Measurements from ENCODE around the gene SSC5D.

Gene SSC5D

DNA sequence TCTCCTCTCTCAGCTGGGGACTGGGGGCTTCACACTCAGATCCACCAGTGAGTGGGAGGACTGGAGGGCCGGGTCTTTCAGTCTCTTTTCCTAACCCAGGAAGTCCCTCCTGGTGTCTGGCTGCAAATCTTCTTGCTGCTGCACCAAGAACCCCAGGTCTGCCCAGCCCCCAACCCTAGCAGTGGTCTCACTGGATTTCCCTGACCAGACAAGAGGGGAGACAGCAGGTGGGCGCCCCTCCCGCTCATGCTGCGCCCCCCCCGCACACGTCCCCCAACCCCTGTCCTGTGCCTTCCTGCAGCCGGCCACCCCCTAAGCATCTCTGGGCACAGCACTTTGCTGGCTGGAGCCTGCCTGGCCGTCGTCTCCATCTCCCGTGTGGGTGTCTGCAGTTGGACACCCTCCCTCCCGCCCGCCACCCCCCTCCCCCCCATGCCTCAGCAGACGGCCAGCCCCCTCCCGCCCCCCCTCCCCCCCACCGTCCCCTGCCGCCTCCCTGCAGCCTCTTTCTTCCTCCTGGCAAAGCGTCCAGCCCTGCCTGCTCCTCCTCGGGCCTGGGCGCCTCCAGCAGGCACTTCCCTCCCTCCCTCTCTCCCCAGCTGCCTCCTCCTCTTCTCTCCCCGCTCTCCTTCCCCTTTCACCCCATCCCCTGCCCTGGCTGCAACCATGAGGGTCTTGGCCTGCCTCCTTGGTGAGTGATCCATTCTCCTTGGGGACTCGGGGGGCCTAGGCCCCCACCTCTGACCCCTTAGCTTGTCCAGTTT, at the start of gene SSC5D:
SSC5D (plus strand) TSS at position 513 of the 764 bp plus-strand sequence; CDS start at position 667, 154 bp downstream.
- ChIA-PET CTCF (interaction anchor here (5.3 to 8.2 kb wide), 3 partner anchors 16 to 20 kb away, joined by 37 to 44 read pairs (median 43); no protein-coding TSS in a partner anchor), POLR2A (no interaction called here)
- no peak for DNase-seq (ENCODE audit: extremely low spot score)
- TF ChIP-seq, protein P1, sequence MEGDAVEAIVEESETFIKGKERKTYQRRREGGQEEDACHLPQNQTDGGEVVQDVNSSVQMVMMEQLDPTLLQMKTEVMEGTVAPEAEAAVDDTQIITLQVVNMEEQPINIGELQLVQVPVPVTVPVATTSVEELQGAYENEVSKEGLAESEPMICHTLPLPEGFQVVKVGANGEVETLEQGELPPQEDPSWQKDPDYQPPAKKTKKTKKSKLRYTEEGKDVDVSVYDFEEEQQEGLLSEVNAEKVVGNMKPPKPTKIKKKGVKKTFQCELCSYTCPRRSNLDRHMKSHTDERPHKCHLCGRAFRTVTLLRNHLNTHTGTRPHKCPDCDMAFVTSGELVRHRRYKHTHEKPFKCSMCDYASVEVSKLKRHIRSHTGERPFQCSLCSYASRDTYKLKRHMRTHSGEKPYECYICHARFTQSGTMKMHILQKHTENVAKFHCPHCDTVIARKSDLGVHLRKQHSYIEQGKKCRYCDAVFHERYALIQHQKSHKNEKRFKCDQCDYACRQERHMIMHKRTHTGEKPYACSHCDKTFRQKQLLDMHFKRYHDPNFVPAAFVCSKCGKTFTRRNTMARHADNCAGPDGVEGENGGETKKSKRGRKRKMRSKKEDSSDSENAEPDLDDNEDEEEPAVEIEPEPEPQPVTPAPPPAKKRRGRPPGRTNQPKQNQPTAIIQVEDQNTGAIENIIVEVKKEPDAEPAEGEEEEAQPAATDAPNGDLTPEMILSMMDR (IDR thresholded peaks at IDR 0.05; ENCODE audit: control extremely low read depth, extremely low read depth, low read depth, missing control alignments), result no peak

DNA sequence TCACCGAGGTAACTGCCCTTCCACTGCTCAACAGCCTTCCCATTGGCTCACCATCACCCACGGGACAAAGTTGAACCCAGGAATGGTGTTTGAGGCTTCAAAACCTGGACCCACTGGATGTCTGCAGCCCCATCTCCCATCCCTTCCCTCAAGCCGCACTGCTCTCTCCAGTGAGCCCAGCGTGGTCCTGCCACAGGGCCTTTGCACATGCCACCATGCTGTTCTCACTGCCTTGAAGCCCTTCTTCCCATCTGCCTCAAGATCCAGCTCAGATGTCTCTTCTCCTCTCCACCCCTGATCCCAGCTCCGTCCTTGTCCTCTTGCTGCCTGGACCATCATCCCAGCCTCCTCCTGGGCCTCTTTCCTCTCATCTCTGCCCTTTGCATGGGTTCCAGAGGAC, 49.2 kb upstream of the SSC5D start:
- TF ChIP-seq, protein P1 (IDR thresholded peaks at IDR 0.05; ENCODE audit: control extremely low read depth, extremely low read depth, low read depth, missing control alignments), result no peak
- DNase-seq (ENCODE audit: extremely low spot score), result no peak
- POLR2A ChIA-PET, result no interaction called here
- CTCF ChIA-PET, result interaction anchor here (1.1 kb wide), 1 partner anchor 21 kb away, joined by 3 read pairs; no protein-coding TSS in a partner anchor

DNA sequence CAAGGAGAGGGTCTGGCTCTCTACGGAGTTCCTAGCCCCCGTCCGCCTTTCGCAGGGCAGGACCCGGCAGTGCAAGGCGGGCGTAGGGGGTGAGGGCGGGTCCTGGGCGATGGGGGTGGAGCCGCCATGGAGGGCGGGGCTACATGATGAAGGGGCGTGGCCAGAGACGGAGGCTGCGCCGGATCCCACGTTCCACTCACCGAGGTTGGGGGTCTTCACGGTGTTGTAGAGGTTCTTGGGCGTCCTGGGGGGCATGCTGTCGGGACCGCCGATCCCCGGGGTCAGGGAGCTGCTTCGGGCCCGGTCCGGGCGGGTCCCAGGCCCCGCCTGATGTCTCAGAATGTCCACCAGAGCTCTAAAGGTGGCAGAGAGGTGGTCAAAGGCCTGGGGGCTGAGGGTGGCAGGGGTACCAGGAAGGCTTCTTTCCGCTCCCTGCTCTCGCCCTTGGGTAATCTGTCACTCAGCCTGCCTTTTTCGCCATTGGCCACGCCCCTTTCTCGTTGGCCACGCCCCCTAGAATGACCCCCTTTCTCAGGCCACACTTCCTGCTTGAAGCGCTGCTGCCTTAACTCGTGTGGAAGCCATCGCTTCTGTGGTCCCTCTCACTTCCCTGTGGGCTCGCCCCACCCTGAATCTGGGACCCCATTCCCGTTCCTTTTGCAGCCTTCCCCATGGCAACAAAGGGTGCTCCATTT, 47.7 kb upstream of the SSC5D start:
- DNase-seq (ENCODE audit: extremely low spot score), result peak; percentile 59
- POLR2A ChIA-PET, result no interaction called here
- TF ChIP-seq, protein P1 (IDR thresholded peaks at IDR 0.05; ENCODE audit: control extremely low read depth, extremely low read depth, low read depth, missing control alignments), result no peak
- CTCF ChIA-PET, result interaction anchor here (0.9 kb wide), 1 partner anchor 12 kb away, joined by 3 read pairs; no protein-coding TSS in a partner anchor

DNA sequence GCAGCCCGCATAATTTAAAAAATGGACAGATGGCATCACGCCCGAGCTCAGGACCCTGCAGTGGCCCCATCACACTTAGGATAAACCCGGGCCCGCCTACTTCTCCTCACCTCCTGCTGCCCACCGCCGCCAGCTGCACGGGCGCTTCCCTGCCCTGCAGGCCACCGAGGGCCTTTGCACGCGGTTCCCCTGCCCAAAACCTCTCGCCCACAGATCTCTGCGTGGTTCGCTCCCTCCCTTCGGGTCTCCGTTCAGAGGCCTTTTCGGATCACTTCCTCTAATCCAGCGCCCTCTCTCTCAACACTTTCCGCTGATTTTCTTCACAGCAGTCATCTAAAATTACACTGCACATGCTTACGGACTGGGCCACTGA, 46.9 kb upstream of the SSC5D start:
- TF ChIP-seq, protein P1 (IDR thresholded peaks at IDR 0.05; ENCODE audit: control extremely low read depth, extremely low read depth, low read depth, missing control alignments), result no peak
- ChIA-PET POLR2A (no interaction called here), CTCF (no interaction called here)
- no peak for DNase-seq (ENCODE audit: extremely low spot score)

DNA sequence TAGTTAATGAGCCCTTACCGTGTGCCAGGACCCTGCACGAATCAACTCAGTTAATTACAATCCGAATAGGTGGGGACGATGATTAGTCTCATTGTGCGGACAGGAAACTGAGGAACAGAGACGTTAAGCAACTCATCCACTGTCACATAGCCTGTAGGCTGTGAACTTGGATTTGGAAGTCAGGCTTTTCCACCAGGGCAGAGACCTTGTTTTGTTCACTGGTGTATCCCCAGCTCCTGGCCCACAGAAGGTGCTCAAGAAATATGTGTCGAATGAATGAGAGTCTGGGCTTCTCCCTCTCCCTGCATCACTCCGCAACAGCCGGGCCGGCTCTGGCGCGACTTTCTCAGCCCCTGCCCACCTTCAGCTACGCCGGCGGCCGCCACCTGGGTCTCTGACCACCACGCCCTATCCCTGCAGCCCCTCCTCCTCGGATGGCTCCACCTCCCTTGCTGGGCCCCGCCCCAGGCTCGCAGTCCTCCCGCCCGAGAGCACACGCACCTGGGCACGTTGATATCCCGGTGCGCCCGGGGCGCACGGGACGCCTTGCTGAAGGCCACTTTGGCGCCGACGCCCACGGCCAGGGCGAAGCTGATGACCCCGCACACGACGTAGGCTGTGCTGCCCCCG, 46.4 kb upstream of the SSC5D start:
- TF ChIP-seq, protein P1 (IDR thresholded peaks at IDR 0.05; ENCODE audit: control extremely low read depth, extremely low read depth, low read depth, missing control alignments), result no peak
- ChIA-PET POLR2A (no interaction called here), CTCF (no interaction called here)
- no peak for DNase-seq (ENCODE audit: extremely low spot score)

DNA sequence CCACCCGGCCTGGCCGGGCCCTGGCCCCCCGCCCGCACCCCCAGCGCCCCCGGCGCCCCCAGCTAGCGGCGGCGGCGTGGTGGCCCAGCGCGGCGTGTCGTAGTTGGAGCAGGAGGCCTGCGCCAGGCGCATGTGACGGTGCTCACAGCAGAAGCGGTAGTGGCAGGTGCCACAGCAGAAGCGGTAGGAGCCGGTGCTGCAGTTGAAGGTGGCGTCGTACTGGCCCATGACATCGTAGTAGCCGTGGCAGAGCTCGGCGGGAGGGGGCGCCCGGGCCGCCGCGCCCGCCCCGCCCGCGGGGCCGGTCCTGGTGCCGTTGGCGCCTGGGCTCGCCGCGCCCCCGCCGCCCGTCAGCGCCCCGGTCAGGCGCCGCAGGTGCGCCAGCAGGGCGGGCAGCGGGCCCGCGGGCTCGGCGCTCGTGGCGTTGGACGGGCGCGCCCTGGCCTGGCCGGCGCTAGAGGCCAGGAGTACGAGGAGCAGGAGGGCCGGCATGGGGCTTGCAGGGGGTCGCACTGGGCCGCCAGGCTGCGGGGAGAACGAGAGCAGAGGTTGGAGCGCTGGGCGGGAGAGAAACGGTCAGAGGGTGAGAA, 45.8 kb upstream of the SSC5D start:
- TF ChIP-seq, protein P1 (IDR thresholded peaks at IDR 0.05; ENCODE audit: control extremely low read depth, extremely low read depth, low read depth, missing control alignments), result no peak
- ChIA-PET POLR2A (no interaction called here), CTCF (no interaction called here)
- DNase-seq (ENCODE audit: extremely low spot score), result no peak
